T-helper 2 cell (primary cell): ENCODE results near the gene NPTX1.

ENCODE experiments used
- DNase-seq, 5 experiments: peaks; one replicate each; pipeline versions ENCODE4 v3.0.0 to v3.0.0-alpha.2; 2012 to 2022

Gene NPTX1

GRCh38 chr17:80424878-80425765 is 51.3 kb downstream of the NPTX1 start:
- no peak for DNase-seq

DNA sequence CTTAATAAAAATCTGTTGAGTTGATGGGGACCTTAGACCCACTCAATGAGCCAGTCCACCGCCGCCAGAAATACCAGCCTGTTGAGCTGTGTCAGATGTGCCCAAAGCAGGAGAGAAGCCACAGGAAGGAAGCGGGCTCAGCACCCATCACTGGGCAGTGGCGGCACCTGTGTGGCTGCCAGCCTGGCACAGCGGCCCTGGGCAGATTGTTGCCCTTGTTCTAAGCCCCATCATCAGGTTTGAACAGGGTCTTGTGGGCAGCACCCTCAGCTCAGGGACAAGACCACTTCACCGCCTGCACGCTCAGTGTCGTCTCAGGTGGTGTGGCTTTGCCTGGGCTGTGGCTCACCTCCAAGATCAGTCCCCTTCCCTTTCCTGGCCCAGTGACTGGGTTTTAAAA is 52.1 kb downstream of the NPTX1 start:
- DNase-seq, result peak in 1 of 5 experiments; percentile 21

DNA sequence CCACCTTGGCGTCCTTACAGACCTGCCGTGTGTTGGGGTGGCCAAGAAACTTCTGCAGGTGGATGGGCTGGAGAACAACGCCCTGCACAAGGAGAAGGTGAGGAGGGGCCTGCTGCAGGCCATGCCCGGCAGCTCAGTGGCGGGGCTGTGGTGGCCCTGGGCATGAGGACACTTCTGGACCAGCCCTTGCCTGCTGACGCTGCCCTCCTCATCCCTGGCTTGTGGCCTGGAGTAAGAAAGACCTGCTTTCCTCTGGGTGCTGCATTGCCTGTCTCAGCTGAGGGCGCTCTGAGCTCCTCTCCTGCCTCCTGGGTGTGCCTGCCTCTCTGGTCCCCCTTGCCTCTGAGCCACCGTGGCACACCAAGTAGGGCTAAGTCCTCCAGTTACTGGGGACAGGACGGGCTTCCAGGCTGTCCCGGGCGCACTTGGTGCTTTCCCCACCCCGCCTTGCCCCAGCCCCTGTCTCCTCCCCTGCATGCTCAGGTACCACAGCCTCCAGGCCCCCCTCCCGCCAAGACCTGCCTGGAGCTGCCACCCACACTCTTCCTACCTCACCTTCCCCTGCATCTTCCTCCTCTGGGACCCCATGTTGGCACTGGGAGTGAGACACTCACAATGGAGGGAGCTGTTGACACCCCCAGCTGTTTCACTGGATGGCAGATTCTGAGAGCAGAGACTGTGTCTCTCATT is 52.7 kb downstream of the NPTX1 start:
- no peak for DNase-seq

DNA sequence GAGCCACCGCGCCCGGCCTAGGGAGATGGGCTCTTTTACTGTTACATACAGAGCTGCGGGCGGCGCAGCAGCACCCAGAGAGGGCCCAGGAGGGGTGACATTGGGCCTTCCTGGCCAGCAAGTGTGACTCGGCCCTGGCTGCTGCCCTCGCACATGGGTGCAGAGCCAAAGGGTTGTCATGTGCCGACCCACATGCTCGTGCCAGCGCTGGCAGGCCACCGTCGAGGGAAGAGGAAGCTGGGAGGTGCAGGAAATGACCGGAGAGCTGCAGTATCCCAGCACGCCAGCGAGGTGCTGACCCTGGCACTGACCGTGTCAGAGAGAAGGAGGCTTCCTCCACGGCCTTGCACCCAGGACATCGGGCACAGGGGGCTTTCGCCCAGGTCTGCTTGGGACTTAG is 53.4 kb downstream of the NPTX1 start:
- DNase-seq, result no peak

DNA sequence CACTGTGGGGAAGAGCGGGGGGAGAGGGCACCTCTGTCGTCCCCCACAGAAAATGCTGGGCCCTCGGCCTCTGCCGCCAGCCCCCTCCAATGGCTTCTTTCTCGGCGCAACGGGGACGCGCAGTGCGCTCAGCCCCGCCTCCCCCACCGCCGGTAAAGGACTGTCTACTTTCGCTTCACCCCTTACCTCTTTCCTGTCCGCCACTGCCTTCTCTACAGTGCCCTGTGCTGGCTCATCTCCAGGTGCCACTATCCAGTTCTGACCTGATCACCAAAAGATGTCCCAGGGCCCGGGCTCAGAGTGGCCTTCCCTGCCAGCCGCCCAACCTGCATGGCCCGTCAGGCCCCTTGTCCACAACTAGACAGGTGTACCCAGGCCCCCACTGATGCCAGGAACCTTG is 54.1 kb downstream of the NPTX1 start:
- no peak for DNase-seq

DNA sequence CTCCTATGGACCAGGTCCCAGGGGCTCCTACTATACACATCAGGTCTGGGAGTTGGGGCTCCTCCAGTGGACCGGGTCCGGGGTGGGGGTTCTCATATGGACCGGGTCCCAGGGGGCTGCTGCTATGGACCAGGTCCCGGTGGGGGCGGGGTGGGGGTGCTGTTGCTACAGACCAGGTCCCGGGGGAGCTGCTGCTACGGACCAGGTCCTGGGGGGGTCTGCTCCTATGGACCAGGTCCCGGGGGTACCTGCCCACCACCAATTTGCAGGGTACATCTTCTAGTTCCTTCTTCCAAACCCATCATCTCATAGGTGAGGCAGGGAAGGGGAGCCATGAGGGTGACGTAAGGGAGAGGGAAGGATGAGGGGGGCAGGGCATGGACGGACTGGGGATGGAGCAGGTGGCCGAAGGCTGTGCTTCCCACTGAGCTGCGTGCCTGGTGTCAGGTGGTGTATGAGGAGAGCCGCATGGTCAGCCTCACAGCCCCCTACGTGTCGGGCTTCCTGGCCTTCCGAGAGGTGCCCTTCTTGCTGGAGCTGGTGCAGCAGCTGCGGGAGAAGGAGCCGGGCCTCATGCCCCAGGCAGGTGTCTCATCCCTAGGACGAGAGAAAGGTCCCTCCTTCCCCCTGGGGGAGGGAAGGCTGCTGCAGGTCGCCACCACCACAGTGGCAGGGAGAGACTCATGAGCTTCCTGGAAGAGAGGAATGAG is 54.9 kb downstream of the NPTX1 start:
- no peak for DNase-seq

DNA sequence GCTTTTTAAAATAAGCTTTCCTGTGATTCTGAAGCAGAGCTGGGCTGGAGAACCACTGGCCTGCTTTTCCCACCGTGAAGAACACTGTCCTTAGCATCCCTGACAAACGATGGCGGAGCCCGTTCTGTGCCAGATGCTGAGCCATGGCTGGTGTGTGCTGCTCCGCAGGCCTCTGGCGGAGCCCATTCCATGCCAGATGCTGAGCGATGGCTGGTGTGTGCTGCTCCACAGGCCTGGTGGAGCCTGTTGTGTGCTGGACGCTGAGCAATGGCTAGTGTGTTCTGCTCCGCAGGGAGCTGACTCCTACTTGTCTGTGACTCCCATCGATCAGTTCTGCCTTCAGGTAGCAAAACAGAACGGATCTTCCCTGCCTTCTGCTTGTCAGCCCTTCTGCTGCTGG is 57.2 kb downstream of the NPTX1 start:
- no peak for DNase-seq

DNA sequence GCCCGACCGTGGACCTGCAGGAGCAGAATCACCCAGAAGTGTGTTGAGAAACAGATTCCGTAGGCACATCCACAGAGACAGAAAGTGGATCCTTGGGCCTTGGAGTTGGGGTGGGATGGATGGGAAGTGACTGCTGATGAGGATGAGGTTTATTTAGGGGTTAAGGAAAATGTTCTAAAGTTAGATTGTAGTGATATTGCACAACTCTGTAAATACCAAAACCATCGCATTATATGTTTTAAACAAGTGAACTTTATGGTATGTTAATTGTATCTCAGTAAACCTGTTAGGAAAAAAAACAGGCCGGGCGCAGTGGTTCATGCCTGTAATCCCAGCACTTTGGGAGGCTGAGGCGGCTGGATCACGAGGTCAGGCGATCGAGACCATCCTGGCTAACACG is 57.8 kb downstream of the NPTX1 start:
- no peak for DNase-seq
